Activated naive CD4-positive, alpha-beta T cell treated with anti-CD3 and anti-CD28 coated beads for 36 hours (primary cell): ENCODE measurements around the gene TOR1AIP2. TPM values are rescaled to one million over a fixed set of nuclear protein-coding genes. Genes with fewer than 3 reads are reported as not detected.

ENCODE experiments used
- CTCF ChIA-PET: fragments of 350-600 bp; sonication (Branson Sonifier 250); formaldehyde crosslinking; loops from one replicate; lab custom pipeline; 2021; ENCODE audit warnings: antibody characterized with exemption; lab: Charles Lee
- DNase-seq: peaks from one replicate; pipeline ENCODE4 v3.0.0-alpha.2; 2020
- H3K27ac Mint-ChIP-seq: one replicate; pipeline ENCODE4 v1.8.0; 2021; ENCODE audit warnings: mild to moderate bottlenecking, mixed read lengths
- H3K27me3 Mint-ChIP-seq: one replicate; pipeline ENCODE4 v1.8.0; 2021; ENCODE audit warnings: low read depth, mixed read lengths
- H3K36me3 Mint-ChIP-seq: one replicate; pipeline ENCODE4 v1.8.0; 2021; ENCODE audit warnings: low read depth, mixed read lengths
- H3K4me1 Mint-ChIP-seq: one replicate; pipeline ENCODE4 v1.8.0; 2021; ENCODE audit warnings: low read depth, mixed read lengths
- H3K4me3 Mint-ChIP-seq: one replicate; pipeline ENCODE4 v1.8.0; 2021; ENCODE audit warnings: mild to moderate bottlenecking, moderate library complexity, mixed read lengths
- H3K9me3 Mint-ChIP-seq: one replicate; pipeline ENCODE4 v1.8.0; 2021; ENCODE audit warnings: mixed read lengths
- intact Hi-C: fragments of 100-400 bp; cut with micrococcal nuclease; formaldehyde crosslinking; loops from one replicate; pipeline ENCODE4 v1.15.1; 2023
- total RNA-seq, 2 experiments: library from RNA; stranded (reverse); gene quantifications; one replicate each; pipeline ENCODE4 v1.2.3, GENCODE V29; 2021

Gene TOR1AIP2
- total RNA-seq, 2 experiments from 2014 or later: 28.1 to 28.9 TPM

GRCh38 chr1:179803104-179803503 lies 74.5 kb downstream of the TOR1AIP2 start:
- Mint-ChIP-seq H3K4me1 (no peaks in the 10 kb centered on the region), H3K4me3 (no peak overlapping the region), H3K36me3 (no peaks in the 10 kb centered on the region), H3K27ac (no peak overlapping the region), H3K9me3 (no peaks in the 10 kb centered on the region), H3K27me3 (no peaks in the 10 kb centered on the region)
- intact Hi-C loops: no loop called here
- no peak for DNase-seq
- CTCF ChIA-PET: interaction anchor here (0.5 to 3.8 kb wide), 3 partner anchors 12 to 93 kb away, joined by 4 to 14 read pairs (median 4); no protein-coding TSS in a partner anchor

GRCh38 chr1:179800481-179800880 lies 77.1 kb downstream of the TOR1AIP2 start:
- Mint-ChIP-seq H3K9me3 (no peaks in the 10 kb centered on the region), H3K27ac (no peak overlapping the region), H3K27me3 (no peaks in the 10 kb centered on the region), H3K36me3 (no peaks in the 10 kb centered on the region), H3K4me3 (no peak overlapping the region), H3K4me1 (no peaks in the 10 kb centered on the region)
- intact Hi-C loops: no loop called here
- DNase-seq: no peak
- CTCF ChIA-PET: interaction anchor here (2.2 to 3.8 kb wide), 3 partner anchors 10 to 94 kb away, joined by 8 to 14 read pairs (median 14); no protein-coding TSS in a partner anchor

- DNase-seq: no peak
- Mint-ChIP-seq H3K4me1 (no peaks in the 10 kb centered on the region), H3K9me3 (no peaks in the 10 kb centered on the region), H3K4me3 (no peak overlapping the region), H3K27me3 (no peaks in the 10 kb centered on the region), H3K36me3 (no peaks in the 10 kb centered on the region), H3K27ac (no peak overlapping the region)
- intact Hi-C loops: no loop called here
- CTCF ChIA-PET: interaction anchor here (0.7 to 2.8 kb wide), 5 partner anchors 11 to 798 kb away, joined by 3 to 22 read pairs (median 8); no protein-coding TSS in a partner anchor
Observed at GRCh38 chr1:179798864-179799516, 78.6 kb downstream of the TOR1AIP2 start.

GRCh38 chr1:179798213-179798863 lies 79.3 kb downstream of the TOR1AIP2 start:
- intact Hi-C loops: no loop called here
- no peaks in the 10 kb centered on the region for H3K4me1 Mint-ChIP-seq
- no peaks in the 10 kb centered on the region for H3K36me3 Mint-ChIP-seq
- CTCF ChIA-PET: interaction anchor here (0.6 to 2.8 kb wide), 5 partner anchors 12 to 798 kb away, joined by 3 to 22 read pairs (median 5); no protein-coding TSS in a partner anchor
- DNase-seq: no peak
- no peaks in the 10 kb centered on the region for H3K9me3 Mint-ChIP-seq
- H3K27ac Mint-ChIP-seq: no peak overlapping the region
- H3K27me3 Mint-ChIP-seq: no peaks in the 10 kb centered on the region
- no peak overlapping the region for H3K4me3 Mint-ChIP-seq

GRCh38 chr1:179794669-179795068 lies 82.9 kb downstream of the TOR1AIP2 start:
- CTCF ChIA-PET: interaction anchor here (0.9 to 2.6 kb wide), 2 partner anchors 20 to 88 kb away, joined by 3 to 9 read pairs; no protein-coding TSS in a partner anchor
- no peaks in the 10 kb centered on the region for H3K27me3 Mint-ChIP-seq
- DNase-seq: no peak

GRCh38 chr1:179794146-179794545 lies 83.5 kb downstream of the TOR1AIP2 start:
- intact Hi-C loops: no loop called here
- Mint-ChIP-seq H3K36me3 (no peaks in the 10 kb centered on the region), H3K27ac (no peak overlapping the region), H3K4me1 (no peaks in the 10 kb centered on the region), H3K9me3 (no peaks in the 10 kb centered on the region), H3K4me3 (no peak overlapping the region), H3K27me3 (peaks cover 2% of the 10 kb centered on the region)
- CTCF ChIA-PET: interaction anchor here (2.6 kb wide), 1 partner anchor 88 kb away, joined by 9 read pairs; no protein-coding TSS in a partner anchor
- DNase-seq: no peak

More at GRCh38 chr1:179794669-179795068, 82.9 kb downstream of the TOR1AIP2 start:
- no peak overlapping the region for H3K27ac Mint-ChIP-seq
- intact Hi-C loops: no loop called here
- H3K36me3 Mint-ChIP-seq: no peaks in the 10 kb centered on the region
- no peaks in the 10 kb centered on the region for H3K9me3 Mint-ChIP-seq
- no peak overlapping the region for H3K4me3 Mint-ChIP-seq
- H3K4me1 Mint-ChIP-seq: no peaks in the 10 kb centered on the region

- CTCF ChIA-PET: interaction anchor here (2.6 to 4.1 kb wide), 2 partner anchors 16 to 87 kb away, joined by 9 to 31 read pairs; no protein-coding TSS in a partner anchor
- Mint-ChIP-seq H3K27ac (no peak overlapping the region), H3K36me3 (no peaks in the 10 kb centered on the region), H3K4me1 (no peaks in the 10 kb centered on the region), H3K27me3 (peaks cover 2% of the 10 kb centered on the region), H3K4me3 (no peak overlapping the region), H3K9me3 (no peaks in the 10 kb centered on the region)
- intact Hi-C loops: no loop called here
- DNase-seq: no peak
Observed at GRCh38 chr1:179793281-179793680, 84.3 kb downstream of the TOR1AIP2 start.

Other genes starting within 250 kb of the TOR1AIP2 start
- under 1 TPM in 1 of 2 experiments, not detected in 1; 0.10 TPM for gene FAM163A, start 134.5 kb downstream of the TOR1AIP2 start, total RNA-seq
- gene TOR1AIP1, start 4.5 kb upstream of the TOR1AIP2 start, total RNA-seq: 10 to 100 TPM; 39.4 to 42.3 TPM
- 10 to 100 TPM; 30.3 to 36.0 TPM for gene CEP350, start 77.0 kb upstream of the TOR1AIP2 start, total RNA-seq